Myocyte (in vitro differentiated cells): ENCODE data around the gene ZNF536. TPM values are rescaled to one million over a fixed set of nuclear protein-coding genes. Genes with fewer than 3 reads are reported as not detected.
"Not testable (repeated sequence)": the region's sequence is repeated elsewhere in the genome, so short reads cannot be mapped to it uniquely, and the experiment has no call there.

Experiments
- DNase-seq: peaks from one replicate; pipeline ENCODE4 v3.0.0-alpha.2; 2012; ENCODE audit warnings: low read depth
- total RNA-seq: library from RNA; depleted of rRNA; stranded (reverse); fragments of >200 nt; gene quantifications from 2 replicates; pipeline ENCODE4 v1.2.3, GENCODE V29; 2014

Gene ZNF536
- total RNA-seq, 1 donor from 2014 or later = not detected

DNA sequence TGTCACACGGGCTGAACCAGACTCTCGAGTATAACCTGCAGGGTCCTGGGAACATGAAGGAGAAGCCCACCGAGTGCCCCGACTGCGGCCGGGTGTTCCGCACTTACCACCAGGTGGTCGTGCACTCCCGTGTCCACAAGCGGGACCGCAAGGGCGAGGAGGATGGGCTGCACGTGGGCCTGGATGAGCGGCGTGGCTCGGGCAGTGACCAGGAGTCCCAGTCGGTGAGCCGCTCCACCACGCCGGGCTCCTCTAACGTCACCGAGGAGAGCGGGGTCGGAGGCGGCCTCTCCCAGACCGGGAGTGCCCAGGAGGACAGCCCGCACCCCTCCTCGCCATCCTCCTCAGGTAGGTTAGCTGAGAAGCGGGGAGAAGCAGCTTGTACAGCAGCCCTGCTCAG lies 73.2 kb downstream of the ZNF536 start:
- no peak for DNase-seq

DNA sequence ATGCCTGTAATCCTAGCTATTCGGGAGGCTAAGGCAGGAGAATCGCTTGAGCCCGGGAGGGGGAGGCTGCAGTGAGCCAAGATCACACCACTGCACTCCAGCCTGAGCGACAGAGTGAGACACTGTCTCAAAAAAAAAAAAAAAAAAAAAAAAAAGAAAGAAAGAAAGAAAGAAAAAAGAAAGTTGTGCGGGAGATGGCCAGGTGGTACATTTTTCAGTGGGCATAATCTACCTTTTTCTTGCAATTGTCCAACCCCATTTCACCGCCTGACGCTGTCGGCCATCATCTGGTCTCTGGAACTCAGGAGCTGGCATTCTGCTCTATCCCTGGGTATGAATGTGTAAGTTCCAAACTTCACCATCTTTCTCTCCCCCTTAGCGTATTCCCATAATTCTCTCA lies 73.9 kb downstream of the ZNF536 start:
- DNase-seq = not testable (repeated sequence)

- DNase-seq = no peak
Observed at GRCh38 chr19:30446850-30447552, 74.8 kb downstream of the ZNF536 start.

GRCh38 chr19:30447553-30447870 lies 75.3 kb downstream of the ZNF536 start:
- no peak for DNase-seq

DNA sequence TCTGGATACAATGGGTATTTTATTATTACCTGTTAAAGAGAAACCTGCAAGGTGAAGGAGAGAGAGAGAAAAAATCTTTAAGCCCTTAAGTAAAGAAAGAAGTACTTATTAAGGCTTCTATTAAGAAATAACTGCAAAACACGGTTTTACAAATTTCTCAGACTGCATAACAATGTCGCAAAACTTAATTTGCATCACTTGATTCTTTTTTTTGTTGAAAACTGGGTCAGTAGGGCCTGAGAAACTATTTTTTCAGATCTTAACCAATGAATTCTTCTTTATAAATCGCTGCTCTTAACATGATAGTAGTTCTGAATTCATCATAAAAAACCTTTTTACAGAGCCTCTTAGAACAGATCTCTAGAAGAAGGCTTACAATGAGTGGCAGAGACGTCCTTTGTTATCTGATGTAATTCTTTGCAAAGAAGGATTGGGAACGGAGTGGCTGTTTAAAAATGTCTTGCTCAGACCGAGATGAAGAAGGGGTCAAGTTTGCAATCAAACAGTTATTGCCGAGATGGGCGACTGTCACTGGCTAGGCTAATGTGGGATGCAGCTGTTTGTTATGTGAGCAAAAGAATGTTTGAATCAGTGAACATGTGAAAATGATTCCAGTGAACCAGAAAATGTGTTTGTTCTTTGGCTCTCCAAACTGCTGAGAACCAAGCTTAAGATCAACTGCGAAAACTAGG lies 76.3 kb downstream of the ZNF536 start:
- no peak for DNase-seq

- DNase-seq = no peak
Observed at GRCh38 chr19:30449078-30449590, 77.0 kb downstream of the ZNF536 start.

- DNase-seq = no peak
Observed at GRCh38 chr19:30449673-30450072, 77.5 kb downstream of the ZNF536 start.

DNA sequence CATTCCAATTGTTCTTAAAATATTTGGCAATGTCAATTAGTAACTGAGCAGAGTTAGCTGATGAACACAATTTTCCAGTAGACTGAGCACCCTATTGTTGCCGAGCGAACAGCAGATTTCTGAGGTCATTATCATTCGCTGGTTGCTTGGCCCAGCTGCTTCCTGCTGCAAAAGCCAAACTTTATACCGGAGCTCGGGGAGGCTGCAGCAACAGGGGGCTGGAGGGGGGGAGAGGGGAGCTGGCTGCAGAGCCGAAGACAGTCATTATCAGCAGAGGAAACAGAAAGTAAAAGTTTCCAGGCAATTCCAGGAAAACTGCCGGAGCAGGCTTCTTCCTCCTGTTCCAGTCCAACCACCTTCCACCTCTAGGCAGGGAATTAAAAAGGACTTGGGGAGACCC lies 77.9 kb downstream of the ZNF536 start:
- DNase-seq = no peak

DNA sequence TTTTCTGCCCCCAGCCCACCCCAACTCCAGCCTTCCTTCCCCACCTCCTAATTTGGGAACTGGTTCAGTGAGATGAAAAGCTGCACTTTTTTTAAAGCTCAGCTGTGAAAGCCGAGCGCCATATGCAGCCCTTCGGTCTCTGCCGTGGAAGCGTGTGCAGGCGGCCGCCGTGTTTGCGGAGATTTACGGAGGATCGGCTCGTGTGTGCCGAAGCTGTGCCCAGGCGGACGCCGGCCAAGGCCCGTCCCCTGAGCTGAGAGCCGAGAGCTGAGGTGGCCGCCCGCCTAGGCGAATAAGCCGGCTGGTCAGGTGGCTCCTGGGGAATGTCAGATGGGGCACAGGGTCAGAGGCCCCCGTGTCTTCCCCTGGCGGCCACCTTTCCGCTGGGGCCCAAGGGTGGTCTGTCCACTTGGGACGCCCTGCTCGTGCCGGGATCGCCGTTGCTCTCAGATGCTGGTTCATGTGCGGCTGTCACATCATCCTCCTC lies 78.7 kb downstream of the ZNF536 start:
- no peak for DNase-seq

DNA sequence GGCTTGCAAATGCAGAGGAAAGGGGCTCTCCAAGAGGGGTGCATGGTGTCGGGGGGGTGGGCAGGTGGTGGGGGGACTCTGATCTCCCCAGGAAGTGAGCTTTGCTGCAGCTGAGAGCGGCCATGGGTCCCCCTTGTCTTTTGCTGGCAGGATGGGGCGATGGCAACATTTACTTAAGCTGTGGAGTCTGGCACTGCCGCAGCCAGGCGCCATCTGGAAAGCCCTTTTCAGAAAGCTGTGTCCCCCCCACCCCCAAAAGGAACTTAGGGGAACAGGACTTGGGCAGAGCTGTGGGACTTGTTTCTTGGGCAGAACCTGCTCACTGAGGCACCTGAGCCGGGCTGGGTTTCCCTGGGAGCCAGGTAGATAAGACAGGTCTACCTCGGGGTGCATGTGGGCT lies 80.7 kb downstream of the ZNF536 start:
- DNase-seq = no peak

GRCh38 chr19:30453743-30454142 lies 81.6 kb downstream of the ZNF536 start:
- DNase-seq = no peak

- DNase-seq = no peak
Observed at GRCh38 chr19:30455881-30456280, 83.7 kb downstream of the ZNF536 start.

- DNase-seq = no peak
Observed at GRCh38 chr19:30457484-30457883, 85.3 kb downstream of the ZNF536 start.

GRCh38 chr19:30459859-30460258 lies 87.7 kb downstream of the ZNF536 start:
- DNase-seq = no peak

GRCh38 chr19:30464162-30464561 lies 92.0 kb downstream of the ZNF536 start:
- no peak for DNase-seq

DNA sequence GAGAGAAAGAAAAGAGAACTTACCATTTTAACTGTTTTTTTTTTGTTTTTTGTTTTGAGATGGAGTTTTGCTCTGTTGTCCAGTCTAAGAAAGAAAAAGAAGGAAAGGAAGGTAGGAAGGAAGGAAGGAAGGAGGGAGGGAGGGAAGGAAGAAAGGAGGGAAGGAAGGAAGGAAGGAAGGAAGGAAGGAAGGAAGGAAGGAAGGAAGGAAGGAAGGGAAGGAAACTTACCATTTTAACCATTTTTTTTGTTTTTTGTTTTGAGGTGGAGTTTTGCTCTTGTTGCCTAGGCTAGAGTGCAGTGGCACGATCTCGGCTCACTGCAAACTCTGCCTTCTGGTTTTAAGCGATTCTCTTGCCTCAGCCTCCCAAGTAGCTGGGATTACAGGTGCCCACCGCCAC lies 94.4 kb downstream of the ZNF536 start:
- DNase-seq = not testable (repeated sequence)

GRCh38 chr19:30467239-30467638 lies 95.1 kb downstream of the ZNF536 start:
- no peak for DNase-seq

DNA sequence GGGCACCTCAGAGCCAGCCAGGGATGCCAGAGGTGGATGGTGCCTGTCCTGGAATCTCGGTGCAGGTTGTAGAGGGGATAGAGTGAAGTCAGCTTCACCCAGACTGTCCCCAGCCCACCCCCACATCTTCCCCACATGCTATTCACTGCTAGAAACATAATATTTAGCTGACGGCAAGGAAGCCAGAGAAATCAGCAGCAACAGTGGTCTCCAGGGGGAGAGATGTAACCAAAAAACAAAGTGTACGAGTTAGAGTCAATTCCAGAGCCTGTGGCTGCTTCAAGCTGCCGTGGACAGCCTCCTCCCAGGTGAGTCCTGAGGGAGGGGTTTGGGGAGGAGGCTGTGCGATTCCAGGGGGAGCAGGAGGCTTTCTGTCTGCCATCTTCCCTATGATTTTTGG lies 97.6 kb downstream of the ZNF536 start:
- no peak for DNase-seq

GRCh38 chr19:30471441-30471840 lies 99.3 kb downstream of the ZNF536 start:
- no peak for DNase-seq

- no peak for DNase-seq
Observed at GRCh38 chr19:30473334-30473867, 101.2 kb downstream of the ZNF536 start.

DNA sequence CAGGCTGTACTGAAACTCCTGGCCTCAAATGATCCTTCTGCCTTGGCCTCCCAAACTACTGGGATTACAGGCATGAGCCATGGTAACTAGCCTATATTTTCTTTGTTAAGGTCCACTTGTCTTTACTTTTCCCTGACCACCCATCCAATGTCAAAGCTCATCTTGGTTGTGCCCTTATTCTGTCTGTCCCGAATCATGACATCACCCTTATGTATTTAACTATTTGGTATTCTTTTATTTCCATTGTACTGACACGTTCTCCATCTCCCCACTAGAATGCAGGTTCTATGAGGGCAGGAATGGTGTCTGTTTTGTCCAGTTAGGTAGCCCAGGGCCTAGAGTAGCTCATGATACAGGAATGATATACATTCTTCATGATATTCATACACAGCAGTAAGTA lies 104.8 kb downstream of the ZNF536 start:
- no peak for DNase-seq

DNA sequence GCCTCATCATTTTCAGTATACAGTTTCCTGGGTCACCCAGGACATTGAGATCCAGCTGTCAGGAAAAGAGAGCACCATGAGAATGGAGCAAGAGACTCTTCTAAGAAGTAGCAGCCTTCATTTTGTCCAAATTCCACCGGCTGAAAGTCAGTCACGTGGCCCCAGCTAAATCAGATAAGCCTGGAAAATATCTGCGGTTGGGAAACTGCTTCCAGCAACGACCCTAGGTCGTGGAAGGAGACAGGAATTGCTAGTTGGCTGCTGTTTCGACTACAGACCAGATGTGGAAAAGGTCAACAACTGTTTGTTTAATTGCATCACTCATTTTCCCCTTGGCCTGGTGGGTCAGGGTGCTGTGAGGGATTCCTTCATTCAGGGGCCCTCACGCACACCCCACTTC lies 107.0 kb downstream of the ZNF536 start:
- no peak for DNase-seq

DNA sequence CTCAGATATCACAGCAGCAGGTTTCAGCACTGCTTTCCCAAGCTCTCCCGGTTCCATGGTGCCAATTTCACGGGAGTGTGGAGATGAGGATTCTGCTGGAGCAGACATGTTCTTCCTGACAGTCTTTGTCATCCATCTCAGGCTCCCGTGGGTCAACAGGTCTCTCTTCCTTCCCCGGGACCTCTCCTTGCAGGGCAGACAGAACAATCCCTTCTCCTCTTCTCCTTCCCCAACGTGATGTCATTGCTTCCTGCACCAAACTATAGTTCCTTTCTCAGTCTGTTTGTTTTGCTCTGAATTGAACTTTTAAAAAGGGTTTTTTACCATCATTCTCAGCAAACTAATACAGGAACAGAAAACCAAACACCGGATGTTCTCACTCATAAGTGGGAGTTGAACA lies 107.9 kb downstream of the ZNF536 start:
- no peak for DNase-seq
